HUES6 (cell line): ENCODE measurements around the gene NBPF1.
"Not testable (repeated sequence)": the region's sequence is repeated elsewhere in the genome, so short reads cannot be mapped to it uniquely, and the experiment has no call there.

Experiments
- H3K27ac ChIP-seq: 2 replicates; pipeline ENCODE4 v1.7.0; 2013; ENCODE audit warnings: low read depth, mild to moderate bottlenecking, low read length, inconsistent platforms
- H3K27me3 ChIP-seq: 2 replicates; pipeline ENCODE4 v1.6.1; 2013; ENCODE audit warnings: low read length; ENCODE audit not compliant: control insufficient read depth, insufficient read depth
- H3K36me3 ChIP-seq: 2 replicates; pipeline ENCODE4 v1.6.1; 2013; ENCODE audit warnings: low read length; ENCODE audit not compliant: control insufficient read depth, insufficient read depth
- H3K4me1 ChIP-seq: 2 replicates; pipeline ENCODE4 v1.6.1; 2013; ENCODE audit warnings: low read length; ENCODE audit not compliant: control insufficient read depth, insufficient read depth
- H3K4me3 ChIP-seq: 2 replicates; pipeline ENCODE4 v1.5.1; 2013; ENCODE audit warnings: low read depth, low read length
- H3K9ac ChIP-seq: one replicate; pipeline ENCODE4 v1.6.1; 2013; ENCODE audit warnings: mild to moderate bottlenecking, low read length
- H3K9me3 ChIP-seq: 2 replicates; pipeline ENCODE4 v1.6.1; 2013; ENCODE audit warnings: low read depth, low read length; ENCODE audit not compliant: control insufficient read depth, insufficient read depth

The NBPF1 gene

GRCh38 chr1:16513412-16514106 is 99.8 kb downstream of the NBPF1 start:
- peak overlapping the region; percentile 33 for H3K9ac ChIP-seq
- H3K9me3 ChIP-seq = not testable (repeated sequence)

GRCh38 chr1:16512624-16513411 is 100.5 kb downstream of the NBPF1 start:
- H3K9ac ChIP-seq, H3K4me1 ChIP-seq, H3K27ac ChIP-seq, H3K27me3 ChIP-seq, H3K36me3 ChIP-seq, H3K9me3 ChIP-seq: not testable (repeated sequence)
- H3K4me3 ChIP-seq = peak overlapping the region; percentile 29; the same call in 1 of the 2 replicates

More at GRCh38 chr1:16513412-16514106, 99.8 kb downstream of the NBPF1 start:
- peak overlapping the region; percentile 36; the same call in 1 of the 2 replicates for H3K4me3 ChIP-seq
- not testable (repeated sequence) for H3K4me1 ChIP-seq, H3K36me3 ChIP-seq, H3K27ac ChIP-seq, H3K27me3 ChIP-seq
